Brain microvascular endothelial cell (primary cell): ENCODE results near the gene FNDC3B.

Source experiments
- DNase-seq: peaks from one replicate; pipeline ENCODE4 v3.0.0-alpha.2; 2020
- H3K27ac ChIP-seq: fragments of 250-450 bp; sonication (Bioruptor Pico); 2 replicates; pipeline ENCODE4 v1.5.1; 2020; ENCODE audit warnings: mild to moderate bottlenecking, moderate library complexity
- H3K27me3 ChIP-seq: fragments of 250-450 bp; sonication (Bioruptor Pico); replicated peaks from 2 replicates; pipeline ENCODE4 v1.5.1; 2020; ENCODE audit warnings: mild to moderate bottlenecking
- H3K36me3 ChIP-seq: fragments of 250-450 bp; sonication (Bioruptor Pico); replicated peaks from 2 replicates; pipeline ENCODE4 v1.5.1; 2020; ENCODE audit warnings: mild to moderate bottlenecking
- H3K4me3 ChIP-seq: 2 replicates; pipeline ENCODE4 v1.5.1; 2011; ENCODE audit warnings: low read depth, mild to moderate bottlenecking, control low read depth, low read length, moderate library complexity
- CTCF ChIP-seq: IDR thresholded peaks from 2 replicates; pipeline ENCODE4 v1.5.1; 2011; ENCODE audit warnings: low read depth, mild to moderate bottlenecking, moderate library complexity, low read length, control low read depth, inconsistent platforms; ENCODE audit errors: missing control alignments
- in situ Hi-C: cut with HindIII; loops from 2 replicates; pipeline ENCODE4 v1.10.0; 2017; ENCODE audit warnings: low sequenced_read_pairs, low pct_ligation_motif_present

The FNDC3B gene

GRCh38 chr3:172156586-172156955 is 117.2 kb downstream of the FNDC3B start:
- DNase-seq, result no peak
- no peak for TF ChIP-seq CTCF
- no peaks in the 10 kb centered on the region for H3K27me3 ChIP-seq
- in situ Hi-C loops, result no loop called here
- H3K36me3 ChIP-seq, result peaks cover 11% of the 10 kb centered on the region
- H3K4me3 ChIP-seq, result no peak overlapping the region
- no peak overlapping the region for H3K27ac ChIP-seq

GRCh38 chr3:172157564-172158258 is 118.3 kb downstream of the FNDC3B start:
- H3K27ac ChIP-seq, result peak overlapping the region; percentile 6
- TF ChIP-seq CTCF, result no peak
- in situ Hi-C loops, result no loop called here

GRCh38 chr3:172158741-172159140 is 119.4 kb downstream of the FNDC3B start:
- in situ Hi-C loops, result no loop called here
- Histone ChIP-seq H3K27me3 (no peaks in the 10 kb centered on the region), H3K4me3 (no peak overlapping the region), H3K27ac (peak overlapping the region; percentile 35), H3K36me3 (peaks cover 11% of the 10 kb centered on the region)
- TF ChIP-seq CTCF, result no peak
- no peak for DNase-seq

More at GRCh38 chr3:172157564-172158258, 118.3 kb downstream of the FNDC3B start:
- DNase-seq, result no peak
- H3K27me3 ChIP-seq, result no peaks in the 10 kb centered on the region
- H3K4me3 ChIP-seq, result no peak overlapping the region
- peaks cover 11% of the 10 kb centered on the region for H3K36me3 ChIP-seq

- no peak for DNase-seq
- in situ Hi-C loops, result no loop called here
- H3K4me3 ChIP-seq, result no peak overlapping the region
- peak overlapping the region; percentile 35 for H3K27ac ChIP-seq
- no peaks in the 10 kb centered on the region for H3K27me3 ChIP-seq
- H3K36me3 ChIP-seq, result peaks cover 9% of the 10 kb centered on the region
- no peak for TF ChIP-seq CTCF
Observed at GRCh38 chr3:172159376-172159775, 120.0 kb downstream of the FNDC3B start.

GRCh38 chr3:172159962-172160538 is 120.7 kb downstream of the FNDC3B start:
- TF ChIP-seq CTCF, result no peak
- in situ Hi-C loops, result no loop called here
- peak; percentile 61 for DNase-seq
- Histone ChIP-seq H3K27ac (peak overlapping the region; percentile 35), H3K36me3 (peaks cover 5% of the 10 kb centered on the region), H3K27me3 (no peaks in the 10 kb centered on the region), H3K4me3 (no peak overlapping the region)
